Left ventricle myocardium inferior (tissue), 1 donor: ENCODE measurements around the gene ITGB3BP. TPM values are rescaled to one million over a fixed set of nuclear protein-coding genes. Genes with fewer than 3 reads are reported as not detected.

ENCODE experiments used
- DNase-seq: peaks from one replicate; pipeline ENCODE4 v3.0.0-alpha.2; 2020
- H3K27ac ChIP-seq: fragments of 200-600 bp; replicated peaks from 2 replicates; pipeline ENCODE4 v1.8.0; 2021
- H3K27me3 ChIP-seq: fragments of 200-600 bp; 2 replicates; pipeline ENCODE4 v1.8.0; 2021; ENCODE audit warnings: low read depth
- H3K36me3 ChIP-seq: fragments of 200-600 bp; 2 replicates; pipeline ENCODE4 v1.8.0; 2021
- H3K4me1 ChIP-seq: fragments of 200-600 bp; 2 replicates; pipeline ENCODE4 v1.8.0; 2021
- H3K4me3 ChIP-seq: fragments of 200-600 bp; 2 replicates; pipeline ENCODE4 v1.8.0; 2021; ENCODE audit warnings: mild to moderate bottlenecking, moderate library complexity
- H3K9me3 ChIP-seq: fragments of 200-600 bp; replicated peaks from 2 replicates; pipeline ENCODE4 v1.8.0; 2021
- CTCF ChIP-seq: fragments of 200-600 bp; IDR thresholded peaks from 2 replicates; pipeline ENCODE4 v1.8.0; 2021; ENCODE audit warnings: antibody characterized with exemption, mild to moderate bottlenecking, borderline replicate concordance
- intact Hi-C: fragments of 100-400 bp; cut with micrococcal nuclease; formaldehyde crosslinking; loops from one replicate; pipeline ENCODE4 v1.11.0; 2022
- total RNA-seq: library from RNA; stranded (reverse); fragmentation: NEBNext Ultra II Directional; extraction: Animal tissue kit (Norgen Biotek cat#: 25700); gene quantifications from one replicate; pipeline ENCODE4 v1.2.1, GENCODE V29; 2021
- donor health status: DM: no; HTN: yes; CAD: no; lungs with severe emphysema.

The ITGB3BP gene
- total RNA-seq, 1 donor from 2014 or later = 10.9 TPM

- no peaks in the 10 kb centered on the region for H3K27me3 ChIP-seq
- no peak overlapping the region for H3K4me3 ChIP-seq
- H3K27ac ChIP-seq = no peak overlapping the region
- TF ChIP-seq CTCF = no peak
- no peaks in the 10 kb centered on the region for H3K4me1 ChIP-seq
- H3K9me3 ChIP-seq = no peaks in the 10 kb centered on the region
- no peak for DNase-seq
- intact Hi-C loops = no loop called here
- peaks cover 30% of the 10 kb centered on the region for H3K36me3 ChIP-seq
Observed at GRCh38 chr1:63408331-63408730, 114.7 kb downstream of the ITGB3BP start.

- no peak for DNase-seq
Observed at GRCh38 chr1:63407002-63407401, 116.0 kb downstream of the ITGB3BP start.

GRCh38 chr1:63405987-63406386 lies 117.0 kb downstream of the ITGB3BP start:
- H3K27ac ChIP-seq = no peak overlapping the region
- intact Hi-C loops = no loop called here
- no peaks in the 10 kb centered on the region for H3K9me3 ChIP-seq
- peaks cover 32% of the 10 kb centered on the region for H3K36me3 ChIP-seq
- DNase-seq = no peak
- H3K4me1 ChIP-seq = no peaks in the 10 kb centered on the region
- TF ChIP-seq CTCF = no peak
- H3K27me3 ChIP-seq = no peaks in the 10 kb centered on the region
- no peak overlapping the region for H3K4me3 ChIP-seq

More at GRCh38 chr1:63407002-63407401, 116.0 kb downstream of the ITGB3BP start:
- H3K4me3 ChIP-seq = no peak overlapping the region
- H3K9me3 ChIP-seq = no peaks in the 10 kb centered on the region
- H3K36me3 ChIP-seq = peaks cover 34% of the 10 kb centered on the region
- H3K4me1 ChIP-seq = no peaks in the 10 kb centered on the region
- no peaks in the 10 kb centered on the region for H3K27me3 ChIP-seq
- no peak overlapping the region for H3K27ac ChIP-seq
- TF ChIP-seq CTCF = no peak
- intact Hi-C loops = no loop called here

GRCh38 chr1:63405021-63405420 lies 118.0 kb downstream of the ITGB3BP start:
- Histone ChIP-seq H3K27ac (no peak overlapping the region), H3K36me3 (peaks cover 32% of the 10 kb centered on the region), H3K9me3 (no peaks in the 10 kb centered on the region), H3K4me3 (no peak overlapping the region), H3K27me3 (no peaks in the 10 kb centered on the region), H3K4me1 (no peaks in the 10 kb centered on the region)
- TF ChIP-seq CTCF = no peak
- DNase-seq = no peak
- intact Hi-C loops = no loop called here

GRCh38 chr1:63403386-63403785 lies 119.6 kb downstream of the ITGB3BP start:
- TF ChIP-seq CTCF = no peak
- Histone ChIP-seq H3K9me3 (no peaks in the 10 kb centered on the region), H3K36me3 (peaks cover 35% of the 10 kb centered on the region), H3K4me3 (no peak overlapping the region), H3K4me1 (no peaks in the 10 kb centered on the region), H3K27me3 (no peaks in the 10 kb centered on the region), H3K27ac (no peak overlapping the region)
- intact Hi-C loops = no loop called here
- no peak for DNase-seq

- Histone ChIP-seq H3K4me1 (no peaks in the 10 kb centered on the region), H3K27ac (no peak overlapping the region), H3K27me3 (no peaks in the 10 kb centered on the region), H3K4me3 (no peak overlapping the region), H3K36me3 (peaks cover 47% of the 10 kb centered on the region), H3K9me3 (no peaks in the 10 kb centered on the region)
- no peak for DNase-seq
- intact Hi-C loops = no loop called here
- no peak for TF ChIP-seq CTCF
Observed at GRCh38 chr1:63401945-63402344, 121.1 kb downstream of the ITGB3BP start.
